NCI-H1436 treated with DMSO at 0.1 percent for 48 hours (cell line): ENCODE data around the gene AMY2B.
"Not testable (repeated sequence)": the region's sequence is repeated elsewhere in the genome, so short reads cannot be mapped to it uniquely, and the experiment has no call there.

Experiments used
- DNase-seq: peaks from one replicate; lab custom pipeline; 2025; lab: John Stamatoyannopoulos, UW

The AMY2B gene

DNA sequence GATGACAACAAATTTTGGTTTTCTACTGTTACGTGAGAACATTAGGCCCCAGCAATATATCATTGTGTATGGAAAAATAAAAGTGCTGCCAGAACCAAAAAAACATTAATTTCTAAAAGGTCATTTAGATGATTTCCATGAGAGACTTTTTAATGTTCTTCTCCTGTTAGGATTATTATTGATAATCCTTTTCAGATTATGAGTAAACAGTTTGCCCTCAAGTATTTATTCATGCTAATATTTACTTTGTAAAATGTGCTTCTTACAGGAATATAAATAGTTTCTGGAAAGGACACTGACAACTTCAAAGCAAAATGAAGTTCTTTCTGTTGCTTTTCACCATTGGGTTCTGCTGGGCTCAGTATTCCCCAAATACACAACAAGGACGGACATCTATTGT, at the start of gene AMY2B:
TSS of gene AMY2B (plus strand) at position 301 of the 400 bp plus-strand sequence. CDS start at position 315, 14 bp downstream.
- DNase-seq, result not testable (repeated sequence)

DNA sequence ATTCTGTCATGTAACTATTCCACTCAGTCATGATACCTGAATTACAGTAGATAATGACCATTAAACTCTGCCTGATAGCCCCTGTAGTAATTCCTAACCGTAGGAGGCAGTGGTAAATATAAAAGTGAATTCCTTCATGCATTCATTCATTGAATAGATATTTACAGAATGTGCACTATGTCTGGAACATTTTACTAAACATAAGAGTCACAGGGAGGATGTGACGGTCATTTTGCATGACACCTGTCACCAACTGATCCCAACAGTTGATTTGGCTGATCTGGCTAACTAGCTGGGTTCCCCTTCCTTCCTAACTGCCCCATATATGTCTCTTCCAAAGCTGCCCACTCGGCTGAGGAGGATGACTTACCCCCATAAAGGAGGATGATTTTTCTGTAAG, 48.0 kb upstream of the AMY2B start:
- DNase-seq, result no peak

DNA sequence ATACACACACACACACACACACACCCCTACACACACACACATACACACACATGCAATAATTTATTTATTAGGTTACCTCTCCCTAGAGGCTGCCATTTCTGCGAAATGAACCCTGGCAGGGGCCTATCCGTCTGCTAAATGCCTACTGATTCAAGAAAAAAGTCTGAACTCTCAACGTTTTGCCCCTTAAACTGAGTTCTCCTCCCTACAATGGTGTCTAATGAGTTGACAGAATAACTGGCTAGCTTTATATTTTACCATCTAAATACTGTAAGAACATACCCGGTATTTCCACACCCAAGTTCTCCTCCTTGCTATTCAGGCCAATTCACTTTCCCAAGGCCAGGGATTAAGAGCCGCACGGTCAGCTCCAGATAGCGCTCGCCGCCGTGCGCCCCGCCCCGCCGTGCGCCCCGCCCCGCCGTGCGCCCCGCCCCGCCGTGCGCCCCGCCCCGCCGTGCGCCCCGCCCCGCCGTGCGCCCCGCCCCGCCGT, 46.2 kb upstream of the AMY2B start:
- no peak for DNase-seq

DNA sequence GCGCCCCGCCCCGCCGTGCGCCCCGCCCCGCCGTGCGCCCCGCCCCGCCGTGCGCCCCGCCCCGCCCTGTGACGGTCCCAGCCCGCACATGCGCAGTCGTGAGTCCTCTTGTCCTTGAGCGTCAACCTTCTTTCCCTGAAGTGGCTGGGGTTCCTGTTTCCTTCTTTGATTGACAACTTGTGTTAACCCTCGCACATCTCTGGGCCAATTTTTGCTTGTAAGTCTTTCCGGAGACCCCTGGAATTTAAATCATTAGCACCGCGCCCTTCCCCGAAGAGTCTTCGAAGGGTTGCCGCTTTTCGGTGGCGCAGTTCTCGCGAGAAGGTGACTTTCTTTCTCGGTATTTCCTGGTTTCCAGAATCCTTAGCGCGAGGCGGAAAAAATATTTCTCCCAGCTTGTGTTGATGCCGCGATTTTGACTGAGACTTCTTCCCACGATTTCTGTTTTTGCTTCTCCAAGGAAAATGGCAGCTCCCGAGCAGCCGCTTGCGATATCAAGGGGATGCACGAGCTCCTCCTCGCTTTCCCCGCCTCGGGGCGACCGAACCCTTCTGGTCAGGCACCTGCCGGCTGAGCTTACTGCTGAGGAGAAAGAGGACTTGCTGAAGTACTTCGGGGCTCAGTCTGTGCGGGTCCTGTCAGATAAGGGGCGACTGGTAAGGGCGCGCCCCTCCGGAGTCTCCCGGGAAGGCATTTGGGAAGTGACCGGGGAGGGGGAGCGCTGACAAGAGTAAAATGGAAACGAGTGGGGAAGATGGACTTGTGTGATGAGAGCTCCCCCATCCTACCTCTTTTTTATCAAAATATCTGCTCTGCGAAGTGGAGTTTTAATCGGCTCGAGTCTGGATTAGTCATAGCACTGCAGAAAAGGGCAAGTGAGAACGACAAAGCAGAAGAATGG, 45.5 kb upstream of the AMY2B start, which contains the start of gene RNPC3:
TSS of gene RNPC3 (plus strand) at position 93 of the 901 bp plus-strand sequence. CDS start at position 465, 372 bp downstream.
- peak; percentile 64 for DNase-seq

- no peak for DNase-seq
Observed at GRCh38 chr1:103527331-103527730, 44.1 kb upstream of the AMY2B start.

DNA sequence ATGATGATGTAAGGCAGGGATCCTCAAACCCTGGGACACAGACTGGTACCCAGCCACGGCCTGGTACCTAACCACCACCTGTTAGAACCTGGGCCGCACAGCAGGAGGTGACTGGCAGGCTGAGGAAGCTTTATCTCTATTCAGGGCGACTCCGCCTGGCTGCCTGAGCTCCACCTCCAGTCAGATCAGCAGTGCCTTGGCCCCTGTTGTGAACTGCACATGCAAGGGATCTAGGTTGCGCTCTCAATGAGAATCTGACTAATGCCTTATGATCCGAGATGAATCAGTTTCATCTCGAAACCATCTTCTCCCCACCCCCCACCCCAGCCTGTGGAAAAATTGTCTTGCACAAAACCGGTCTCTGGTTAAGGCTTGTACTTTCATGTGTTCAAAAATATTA, 41.6 kb upstream of the AMY2B start:
- no peak for DNase-seq

DNA sequence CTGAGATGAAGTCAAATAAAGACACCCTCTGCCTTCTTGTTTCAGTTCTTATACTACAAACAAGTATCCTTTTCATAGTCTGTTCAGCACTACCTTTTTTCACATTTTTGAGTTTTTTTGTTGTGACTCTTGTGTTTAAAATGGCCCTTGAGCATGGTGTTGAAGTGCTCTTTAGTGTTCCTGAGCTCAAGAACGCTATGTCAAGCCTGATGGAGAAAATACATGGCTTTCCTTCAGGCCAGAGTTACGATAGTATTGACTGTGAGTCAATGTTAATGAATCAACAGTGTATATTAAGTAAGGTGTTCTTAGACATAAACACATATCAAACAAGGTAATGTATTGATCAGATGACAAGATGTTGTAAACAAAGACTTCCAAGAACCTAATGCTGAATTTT, 33.2 kb upstream of the AMY2B start:
- no peak for DNase-seq

- DNase-seq, result no peak
Observed at GRCh38 chr1:103541431-103541830, 30.0 kb upstream of the AMY2B start.

- DNase-seq, result no peak
Observed at GRCh38 chr1:103546496-103546895, 24.9 kb upstream of the AMY2B start.

GRCh38 chr1:103547840-103548239, 23.5 kb upstream of the AMY2B start:
- DNase-seq, result no peak

DNA sequence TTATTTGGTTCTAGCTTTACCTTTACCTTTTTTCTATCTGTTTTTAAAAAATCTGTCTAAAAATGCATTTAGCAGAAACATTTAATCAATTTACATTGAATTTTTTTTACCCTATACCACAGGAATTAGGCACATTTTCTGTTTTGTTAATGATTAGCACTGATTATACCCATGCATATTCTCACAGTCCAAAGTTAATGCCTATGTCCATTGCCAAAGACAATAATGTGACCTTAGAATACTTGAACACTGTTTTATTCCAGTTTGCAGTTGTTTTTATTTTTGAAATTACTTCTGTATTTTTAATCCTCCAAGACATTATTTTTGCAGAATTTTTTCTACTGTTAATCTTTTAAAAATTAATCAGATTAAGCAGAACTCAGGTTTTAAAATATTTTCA, 11.0 kb upstream of the AMY2B start:
- no peak for DNase-seq

GRCh38 chr1:103561124-103561523, 10.3 kb upstream of the AMY2B start:
- DNase-seq, result not testable (repeated sequence)

GRCh38 chr1:103561643-103562395, 9.6 kb upstream of the AMY2B start:
- no peak for DNase-seq

DNA sequence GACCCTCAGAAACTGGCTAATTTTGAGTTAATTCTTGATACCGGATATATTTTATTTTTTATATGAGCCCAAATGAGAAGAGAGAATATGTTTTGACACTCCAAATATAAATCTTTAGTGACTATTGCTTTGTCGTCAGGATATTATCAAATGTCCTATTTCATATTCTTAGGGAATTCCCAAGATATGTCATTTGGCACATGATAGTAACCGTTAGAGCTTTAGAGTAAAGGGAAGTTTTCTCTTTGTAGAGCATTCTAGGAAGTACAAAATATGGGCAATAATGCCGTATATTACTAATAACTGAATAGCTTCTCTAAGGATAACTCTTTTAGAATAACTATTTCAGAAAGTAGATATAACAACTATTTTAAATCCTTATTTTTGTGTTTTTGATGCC, 8.3 kb upstream of the AMY2B start:
- no peak for DNase-seq

DNA sequence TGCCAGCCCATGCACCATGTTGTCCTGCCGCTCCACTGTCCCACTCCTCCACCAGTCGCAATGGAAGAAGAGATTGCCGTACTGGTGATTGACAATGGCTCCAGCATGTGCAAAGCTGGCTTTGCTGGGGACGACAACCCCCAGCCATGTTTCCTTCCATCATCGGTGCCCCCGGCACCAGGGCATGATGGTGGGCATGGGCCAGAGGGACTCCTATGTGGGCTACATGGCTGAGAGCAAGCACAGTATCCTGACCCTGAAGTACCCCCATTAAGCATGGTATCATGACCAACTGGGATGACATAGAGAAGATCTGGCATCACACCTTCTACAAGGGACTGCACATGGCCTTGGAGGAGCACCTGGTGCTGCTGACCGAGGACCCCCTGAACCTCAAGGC, 1.9 kb upstream of the AMY2B start:
- DNase-seq, result no peak

GRCh38 chr1:103576065-103576464, 4.7 kb downstream of the AMY2B start:
- DNase-seq, result no peak

GRCh38 chr1:103576784-103577183, 5.4 kb downstream of the AMY2B start:
- DNase-seq, result not testable (repeated sequence)

GRCh38 chr1:103582464-103582863, 11.1 kb downstream of the AMY2B start:
- no peak for DNase-seq

GRCh38 chr1:103583887-103584286, 12.5 kb downstream of the AMY2B start:
- DNase-seq, result no peak

GRCh38 chr1:103584537-103584936, 13.1 kb downstream of the AMY2B start:
- no peak for DNase-seq

DNA sequence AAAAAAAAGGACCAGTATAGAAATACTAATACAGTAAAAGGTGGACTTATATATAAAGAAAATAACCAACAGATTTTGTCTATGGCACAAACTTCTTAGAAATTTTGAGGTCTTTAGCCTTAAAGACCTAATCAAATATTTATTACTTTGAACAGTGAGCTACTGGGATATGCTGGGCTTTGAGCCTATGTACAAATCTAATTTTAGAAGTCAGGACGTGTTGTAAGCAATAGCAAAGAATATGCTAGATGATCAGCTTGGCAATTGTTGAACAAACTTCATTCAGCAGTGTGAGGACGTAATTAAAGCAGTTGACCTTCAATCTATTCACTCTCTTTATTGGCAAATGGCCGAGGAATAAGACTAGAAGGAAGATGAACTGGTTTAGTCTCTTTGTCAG, 31.4 kb downstream of the AMY2B start:
- DNase-seq, result not testable (repeated sequence)

DNA sequence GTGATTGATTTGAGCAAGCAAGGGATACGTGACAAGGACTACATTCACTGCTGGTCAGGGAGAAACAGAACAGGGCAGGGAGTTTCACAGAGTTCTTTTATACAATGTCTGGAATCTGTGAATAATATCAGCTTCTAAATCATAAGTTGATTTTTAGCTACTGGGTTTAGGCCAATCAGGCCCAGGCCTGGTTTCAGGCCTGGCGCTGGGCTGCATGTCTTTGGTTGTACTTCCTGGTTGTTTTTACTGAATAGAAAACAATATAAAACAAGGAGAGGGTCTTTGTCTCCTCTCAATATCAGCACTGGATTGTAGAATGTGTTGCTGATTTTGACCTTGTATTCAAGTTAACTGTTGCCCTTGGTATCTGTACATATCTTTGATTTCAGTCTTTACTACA, 45.0 kb downstream of the AMY2B start:
- no peak for DNase-seq

- not testable (repeated sequence) for DNase-seq
Observed at GRCh38 chr1:103616994-103617477, 45.6 kb downstream of the AMY2B start, which contains the start of gene AMY2A. TSS of gene AMY2A (plus strand) at chr1:103617427. CDS start at chr1:103617441, 14 bp downstream.
